Transverse colon (tissue), 3 donors: Measurements from ENCODE around the gene HHIPL1.

Experiments used
- CTCF ChIP-seq, 5 experiments: fragments of 200-600 bp in 3 of 5; fragments of 450-650 bp in 2 of 5; sonication (generic) in 3 of 5; IDR thresholded peaks; 1 replicate in 2 of 5; 2 replicates in 3 of 5; pipeline ENCODE4 v1.5.1; 2016 to 2017; ENCODE audit warnings: antibody characterized with exemption in 5 of 5, inconsistent platforms in 3 of 5, mild to moderate bottlenecking in 2 of 5, moderate library complexity in 1 of 5
- EP300 ChIP-seq: sonication (generic); formaldehyde crosslinking; IDR thresholded peaks from one replicate; pipeline ENCODE4 v1.6.1; 2017; ENCODE audit warnings: antibody characterized with exemption, low read depth

DNA sequence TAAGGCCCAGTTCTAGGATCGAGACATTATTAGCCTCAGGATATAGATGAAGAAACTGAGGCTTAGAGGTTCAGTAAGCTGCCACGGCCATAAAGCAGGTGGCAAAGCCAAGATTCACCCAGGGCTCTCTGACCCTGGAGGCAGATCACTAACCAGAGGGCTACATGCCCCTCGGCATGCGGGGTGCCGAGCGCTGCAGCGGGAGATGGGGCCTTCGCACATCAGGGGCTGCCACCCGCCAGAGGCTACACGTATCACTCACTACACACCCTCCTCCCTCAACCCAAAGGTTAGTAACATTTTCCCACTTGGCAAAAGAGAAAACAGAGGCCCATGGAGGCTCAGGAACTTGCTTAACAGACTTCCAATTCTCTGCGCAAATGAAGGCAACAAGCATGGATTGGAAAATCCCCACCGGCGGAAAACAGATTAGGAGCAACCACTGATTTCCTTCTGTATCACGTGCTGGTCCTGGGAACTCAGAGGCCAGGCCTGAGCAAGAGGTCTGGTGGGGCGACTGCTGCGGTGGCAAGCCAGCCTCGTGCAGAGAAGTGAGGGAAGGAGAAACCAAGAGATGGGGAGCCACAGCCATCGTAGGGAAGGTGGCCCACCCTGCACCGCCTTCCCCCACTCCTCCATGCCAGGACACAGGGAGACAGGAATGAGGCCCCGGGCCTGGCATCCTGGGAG, 46.9 kb upstream of the HHIPL1 start:
- TF ChIP-seq CTCF (IDR thresholded peaks at IDR 0.05), result no peak
- no peak for TF ChIP-seq EP300
